Prostate gland (tissue), 2 donors: ENCODE measurements around the gene ACVR1C. TPM values are rescaled to one million over a fixed set of nuclear protein-coding genes. Genes with fewer than 3 reads are reported as not detected.

Experiments
- DNase-seq: peaks from one replicate; pipeline ENCODE4 v3.0.0-alpha.2; 2019; ENCODE audit warnings: low spot score
- H3K27ac ChIP-seq, 2 donors: fragments of 200-600 bp; sonication (generic); 2 replicates each; pipeline ENCODE4 v1.5.1; 2017 to 2019
- H3K27me3 ChIP-seq: fragments of 200-600 bp; sonication (generic); replicated peaks from 2 replicates; pipeline ENCODE4 v1.5.1; 2019; ENCODE audit not compliant: insufficient read depth
- H3K36me3 ChIP-seq, 2 donors: fragments of 200-600 bp; sonication (generic); 1 replicate in 1 of 2; 2 replicates in 1 of 2; pipeline versions ENCODE4 v1.5.1 to v1.8.1; 2017 to 2019
- H3K4me1 ChIP-seq: fragments of 200-600 bp; sonication (generic); replicated peaks from 2 replicates; pipeline ENCODE4 v1.5.1; 2019
- H3K4me3 ChIP-seq, 2 donors: fragments of 200-600 bp; sonication (generic); 2 replicates each; pipeline ENCODE4 v1.5.1; 2017 to 2019
- H3K9me3 ChIP-seq: fragments of 200-600 bp; sonication (generic); 2 replicates; pipeline ENCODE4 v1.5.1; 2017
- CTCF ChIP-seq, 4 experiments: fragments of 200-600 bp in 2 of 4; fragments of 450-650 bp in 2 of 4; sonication (generic) in 2 of 4; IDR thresholded peaks; 1 replicate in 3 of 4; 2 replicates in 1 of 4; pipeline ENCODE4 v1.5.1; 2016 to 2019; ENCODE audit warnings: antibody characterized with exemption in 4 of 4, mild to moderate bottlenecking in 2 of 4, moderate library complexity in 2 of 4
- POLR2A ChIP-seq: fragments of 450-650 bp; IDR thresholded peaks from one replicate; pipeline ENCODE4 v1.6.1; 2016; ENCODE audit warnings: antibody characterized with exemption, mild to moderate bottlenecking
- POLR2AphosphoS5 ChIP-seq: sonication (generic); formaldehyde crosslinking; IDR thresholded peaks from one replicate; pipeline ENCODE4 v1.6.1; 2017; ENCODE audit warnings: antibody characterized with exemption
- WGBS: methylation state at CpG from one replicate; pipeline ENCODE4 v1.1.5; 2018; 5-methylcytosine and 5-hydroxymethylcytosine counted together
- intact Hi-C: fragments of 100-400 bp; cut with DNase I; formaldehyde crosslinking; loops from one replicate; pipeline ENCODE4 v1.14.2; 2022
- total RNA-seq, 2 donors: library from RNA; depleted of rRNA; stranded (reverse); fragments of >200 nt; gene quantifications; one replicate each; pipeline ENCODE4 v1.1.0, GENCODE V29; 2016

ACVR1C gene
- total RNA-seq, 2 donors from 2014 or later, result 0.09 to 2.0 TPM

GRCh38 chr2:157625296-157625695 is 3.4 kb downstream of the ACVR1C start:
- no peak for TF ChIP-seq CTCF (IDR thresholded peaks at IDR 0.05)
- TF ChIP-seq POLR2A, result no peak
- TF ChIP-seq POLR2AphosphoS5, result no peak
- H3K4me1 ChIP-seq, result no peaks in the 10 kb centered on the region
- no peaks in the 10 kb centered on the region for H3K9me3 ChIP-seq
- H3K27me3 ChIP-seq, result no peaks in the 10 kb centered on the region
- H3K27ac ChIP-seq, result no peak overlapping the region
- no peak for DNase-seq
- H3K4me3 ChIP-seq, result no peak overlapping the region
- intact Hi-C loops, result no loop called here
- no peaks in the 10 kb centered on the region for H3K36me3 ChIP-seq

- no peak overlapping the region for H3K27ac ChIP-seq
- no peak overlapping the region for H3K4me3 ChIP-seq
- H3K36me3 ChIP-seq, result no peaks in the 10 kb centered on the region
- WGBS, result 61% methylated on average over 1 of the region's 1 CpG
- no peak for TF ChIP-seq CTCF (IDR thresholded peaks at IDR 0.05)
- TF ChIP-seq POLR2A, result no peak
- no peak for TF ChIP-seq POLR2AphosphoS5
- H3K9me3 ChIP-seq, result no peaks in the 10 kb centered on the region
- H3K4me1 ChIP-seq, result no peaks in the 10 kb centered on the region
- intact Hi-C loops, result no loop called here
- no peaks in the 10 kb centered on the region for H3K27me3 ChIP-seq
- no peak for DNase-seq
Measured at GRCh38 chr2:157620956-157621355, 7.7 kb downstream of the ACVR1C start.

- TF ChIP-seq POLR2A (no peak), POLR2AphosphoS5 (no peak), CTCF (IDR thresholded peaks at IDR 0.05) (no peak)
Measured at GRCh38 chr2:157611726-157612125, 16.9 kb downstream of the ACVR1C start.

GRCh38 chr2:157611110-157611509 is 17.6 kb downstream of the ACVR1C start:
- Histone ChIP-seq H3K9me3 (peaks cover 5% of the 10 kb centered on the region), H3K4me3 (no peak overlapping the region), H3K27ac (no peak overlapping the region), H3K36me3 (no peaks in the 10 kb centered on the region), H3K27me3 (no peaks in the 10 kb centered on the region), H3K4me1 (no peaks in the 10 kb centered on the region)
- no peak for DNase-seq
- intact Hi-C loops, result no loop called here
- TF ChIP-seq CTCF (IDR thresholded peaks at IDR 0.05), result no peak
- no peak for TF ChIP-seq POLR2A
- TF ChIP-seq POLR2AphosphoS5, result no peak
- 98% methylated on average over 4 of the region's 4 CpGs for WGBS

More at GRCh38 chr2:157611726-157612125, 16.9 kb downstream of the ACVR1C start:
- Histone ChIP-seq H3K27me3 (no peaks in the 10 kb centered on the region), H3K4me1 (no peaks in the 10 kb centered on the region), H3K27ac (no peak overlapping the region), H3K4me3 (no peak overlapping the region), H3K9me3 (peaks cover 5% of the 10 kb centered on the region), H3K36me3 (no peaks in the 10 kb centered on the region)
- DNase-seq, result no peak
- intact Hi-C loops, result no loop called here

- Histone ChIP-seq H3K27me3 (no peaks in the 10 kb centered on the region), H3K27ac (no peak overlapping the region), H3K36me3 (no peaks in the 10 kb centered on the region), H3K4me1 (no peaks in the 10 kb centered on the region), H3K9me3 (peaks cover 5% of the 10 kb centered on the region), H3K4me3 (no peak overlapping the region)
- DNase-seq, result no peak
- no peak for TF ChIP-seq CTCF (IDR thresholded peaks at IDR 0.05)
- intact Hi-C loops, result no loop called here
Measured at GRCh38 chr2:157606534-157606933, 22.1 kb downstream of the ACVR1C start.
